Suprapubic skin (tissue), 3 donors: Measurements from ENCODE around the gene BZW2.

ENCODE experiments used
- CTCF ChIP-seq, 2 donors: fragments of 200-600 bp in 1 of 2; fragments of 450-650 bp in 1 of 2; sonication (generic) in 1 of 2; IDR thresholded peaks; one replicate each; pipeline ENCODE4 v1.5.1; 2016 to 2019; ENCODE audit warnings: antibody characterized with exemption in 2 of 2, mild to moderate bottlenecking in 1 of 2, moderate library complexity in 1 of 2
- POLR2A ChIP-seq, 2 donors: fragments of 450-650 bp; IDR thresholded peaks; one replicate each; pipeline ENCODE4 v1.6.1; 2017; ENCODE audit warnings: antibody characterized with exemption in 2 of 2, mild to moderate bottlenecking in 2 of 2, moderate library complexity in 2 of 2

- TF ChIP-seq POLR2A (IDR thresholded peaks at IDR 0.05) (no peak), CTCF (IDR thresholded peaks at IDR 0.05) (no peak)
These were observed 45.3 kb downstream of the BZW2 start for GRCh38 chr7:16691241-16691640.
